Retina (tissue), 1 donor: Measurements from ENCODE around the gene ZNF28.
A peak's percentile ranks its signal among the peaks of the same experiment; 100 is the strongest.
"Not testable (repeated sequence)": the region's sequence is repeated elsewhere in the genome, so short reads cannot be mapped to it uniquely, and the experiment has no call there.

Experiments
- DNase-seq: peaks from one replicate; pipeline ENCODE4 v3.0.0-alpha.2; 2016

The ZNF28 gene

GRCh38 chr19:52821204-52821960, at the start of gene ZNF28:
ZNF28 (minus strand) TSS chr19:52821633; CDS start chr19:52817958, 3,675 bp downstream.
- peak; percentile 68 for DNase-seq

GRCh38 chr19:52868031-52868430, 46.6 kb upstream of the ZNF28 start:
- not testable (repeated sequence) for DNase-seq

- DNase-seq = peak; percentile 80
These were observed 36.2 kb upstream of the ZNF28 start, which contains the start of gene ZNF468 for GRCh38 chr19:52857378-52858191. ZNF468 (minus strand) TSS chr19:52857619; CDS start chr19:52854272, 3,347 bp downstream.

- peak; percentile 29 for DNase-seq
These were observed 35.3 kb upstream of the ZNF28 start for GRCh38 chr19:52856540-52857377.

GRCh38 chr19:52847352-52847751, 25.9 kb upstream of the ZNF28 start:
- not testable (repeated sequence) for DNase-seq

GRCh38 chr19:52840825-52841465, 19.5 kb upstream of the ZNF28 start:
- not testable (repeated sequence) for DNase-seq

GRCh38 chr19:52834289-52834688, 12.9 kb upstream of the ZNF28 start:
- not testable (repeated sequence) for DNase-seq

- not testable (repeated sequence) for DNase-seq
These were observed 12.1 kb upstream of the ZNF28 start for GRCh38 chr19:52833541-52833940.

GRCh38 chr19:52829866-52830265, 8.4 kb upstream of the ZNF28 start:
- DNase-seq = not testable (repeated sequence)

GRCh38 chr19:52825765-52826164, 4.3 kb upstream of the ZNF28 start:
- no peak for DNase-seq

GRCh38 chr19:52823676-52824075, 2.2 kb upstream of the ZNF28 start:
- DNase-seq = no peak

GRCh38 chr19:52820472-52821203, 795 bp downstream of the ZNF28 start:
- peak; percentile 24 for DNase-seq

GRCh38 chr19:52809801-52810200, 11.6 kb downstream of the ZNF28 start:
- no peak for DNase-seq

GRCh38 chr19:52799950-52800640, 21.3 kb downstream of the ZNF28 start:
- DNase-seq = not testable (repeated sequence)

- no peak for DNase-seq
These were observed 32.0 kb downstream of the ZNF28 start for GRCh38 chr19:52789440-52789839.

GRCh38 chr19:52786464-52787354, 34.7 kb downstream of the ZNF28 start, which contains the start of gene ZNF600:
ZNF600 (minus strand) TSS chr19:52786791; CDS start chr19:52778888, 7,903 bp downstream.
- peak; percentile 64 for DNase-seq

- no peak for DNase-seq
These were observed 35.4 kb downstream of the ZNF28 start for GRCh38 chr19:52786078-52786463.

GRCh38 chr19:52785506-52785905, 35.9 kb downstream of the ZNF28 start:
- peak; percentile 2 for DNase-seq

- DNase-seq = not testable (repeated sequence)
These were observed 38.6 kb downstream of the ZNF28 start for GRCh38 chr19:52782864-52783263.

GRCh38 chr19:52778811-52779210, 42.6 kb downstream of the ZNF28 start:
- no peak for DNase-seq
